Measurements from ENCODE around the gene GINS3. TPM values are rescaled to one million over a fixed set of nuclear protein-coding genes. Genes with fewer than 3 reads are reported as not detected.
"Not testable (repeated sequence)": the region's sequence is repeated elsewhere in the genome, so short reads cannot be mapped to it uniquely, and the experiment has no call there.

GINS3 gene
- total and polyA plus RNA-seq, 5 donors, result 6.3 to 8.0 (median 6.5) TPM

DNA sequence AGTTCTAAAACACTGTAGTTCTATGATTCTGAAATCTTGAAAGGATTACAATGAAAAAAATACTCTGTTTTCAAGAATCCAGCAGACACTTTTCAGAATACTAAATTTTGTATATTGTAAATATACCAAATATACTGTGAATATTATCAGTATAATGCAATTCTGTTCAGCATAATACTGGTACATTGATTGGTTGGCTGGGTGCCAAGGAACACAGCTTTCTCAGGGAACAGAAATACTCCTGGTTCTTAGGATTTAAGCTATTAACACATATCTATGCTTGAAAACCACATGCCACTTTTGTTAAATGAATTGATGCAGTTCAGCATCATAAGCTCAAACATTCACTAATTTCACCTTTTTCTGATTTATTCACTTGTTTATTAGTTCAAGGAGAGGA lies 2.5 kb upstream of the GINS3 start:
- intact Hi-C loops (cut with DNase I), result no loop called here
- ATAC-seq, result no peak
- Histone ChIP-seq H3K4me3 (ENCODE audit: low read length) (no peak overlapping the region), H3K9me3 (ENCODE audit: control insufficient read depth, low read length) (no peaks in the 10 kb centered on the region), H3K4me1 (ENCODE audit: control insufficient read depth, insufficient read depth, low read length) (peaks cover 2% of the 10 kb centered on the region), H3K27me3 (ENCODE audit: control insufficient read depth, insufficient read depth) (no peaks in the 10 kb centered on the region), H3K27ac (ENCODE audit: low read length) (no peak overlapping the region)
- DNase-seq, result no peak

DNA sequence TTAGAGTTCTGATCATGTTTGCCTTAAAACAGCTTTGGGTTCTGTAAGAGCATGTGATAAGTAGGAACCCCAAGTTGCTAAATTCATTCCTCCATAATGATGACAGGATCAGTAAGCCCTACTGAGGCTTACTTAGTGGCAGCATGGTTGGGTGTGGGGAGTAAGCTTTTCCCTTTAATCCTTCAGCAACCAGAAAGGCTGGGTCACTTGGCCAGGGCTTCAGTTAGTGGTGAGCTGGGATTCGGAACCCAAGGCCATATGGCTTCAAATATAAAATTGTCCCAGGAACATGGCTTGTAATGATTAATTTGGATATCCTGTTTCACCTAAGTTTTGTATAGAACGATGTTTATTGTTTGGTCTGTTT lies 850 bp downstream of the GINS3 start:
- intact Hi-C loops (cut with DNase I), result no loop called here
- Histone ChIP-seq H3K27me3 (ENCODE audit: control insufficient read depth, insufficient read depth) (no peaks in the 10 kb centered on the region), H3K27ac (ENCODE audit: low read length) (peak overlapping the region; percentile 90), H3K4me1 (ENCODE audit: control insufficient read depth, insufficient read depth, low read length) (peaks cover 2% of the 10 kb centered on the region), H3K4me3 (ENCODE audit: low read length) (peak overlapping the region; percentile 94), H3K9me3 (ENCODE audit: control insufficient read depth, low read length) (no peaks in the 10 kb centered on the region)
- 68% methylated on average over 2 of the region's 2 CpGs for WGBS
- DNase-seq (no peak), ATAC-seq (peak; percentile 6 to 30)

DNA sequence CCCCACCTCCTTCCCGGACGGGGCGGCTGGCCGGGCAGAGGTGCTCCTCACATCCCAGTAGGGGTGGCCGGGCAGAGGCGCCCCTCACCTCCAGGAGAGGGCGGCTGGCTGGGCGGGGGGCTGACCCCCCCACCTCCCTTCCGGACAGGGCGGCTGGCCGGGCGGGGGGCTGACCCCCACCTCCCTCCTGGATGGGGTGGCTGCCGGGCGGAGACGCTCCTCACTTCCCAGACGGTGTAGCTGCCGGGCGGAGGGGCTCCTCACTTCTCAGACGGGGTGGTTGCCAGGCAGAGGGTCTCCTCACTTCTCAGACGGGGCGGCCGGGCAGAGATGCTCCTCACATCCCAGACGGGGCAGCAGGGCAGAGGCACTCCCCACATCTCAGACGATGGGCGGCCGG lies 4.6 kb downstream of the GINS3 start:
- intact Hi-C loops (cut with DNase I); H3K9me3 ChIP-seq (ENCODE audit: control insufficient read depth, low read length); H3K4me3 ChIP-seq (ENCODE audit: low read length); H3K27me3 ChIP-seq (ENCODE audit: control insufficient read depth, insufficient read depth); ATAC-seq; H3K4me1 ChIP-seq (ENCODE audit: control insufficient read depth, insufficient read depth, low read length); H3K27ac ChIP-seq (ENCODE audit: low read length): not testable (repeated sequence)
- peak in 1 of 3 donors; percentile 65 for DNase-seq
- WGBS, result 98% methylated on average over 25 of the region's 26 CpGs

DNA sequence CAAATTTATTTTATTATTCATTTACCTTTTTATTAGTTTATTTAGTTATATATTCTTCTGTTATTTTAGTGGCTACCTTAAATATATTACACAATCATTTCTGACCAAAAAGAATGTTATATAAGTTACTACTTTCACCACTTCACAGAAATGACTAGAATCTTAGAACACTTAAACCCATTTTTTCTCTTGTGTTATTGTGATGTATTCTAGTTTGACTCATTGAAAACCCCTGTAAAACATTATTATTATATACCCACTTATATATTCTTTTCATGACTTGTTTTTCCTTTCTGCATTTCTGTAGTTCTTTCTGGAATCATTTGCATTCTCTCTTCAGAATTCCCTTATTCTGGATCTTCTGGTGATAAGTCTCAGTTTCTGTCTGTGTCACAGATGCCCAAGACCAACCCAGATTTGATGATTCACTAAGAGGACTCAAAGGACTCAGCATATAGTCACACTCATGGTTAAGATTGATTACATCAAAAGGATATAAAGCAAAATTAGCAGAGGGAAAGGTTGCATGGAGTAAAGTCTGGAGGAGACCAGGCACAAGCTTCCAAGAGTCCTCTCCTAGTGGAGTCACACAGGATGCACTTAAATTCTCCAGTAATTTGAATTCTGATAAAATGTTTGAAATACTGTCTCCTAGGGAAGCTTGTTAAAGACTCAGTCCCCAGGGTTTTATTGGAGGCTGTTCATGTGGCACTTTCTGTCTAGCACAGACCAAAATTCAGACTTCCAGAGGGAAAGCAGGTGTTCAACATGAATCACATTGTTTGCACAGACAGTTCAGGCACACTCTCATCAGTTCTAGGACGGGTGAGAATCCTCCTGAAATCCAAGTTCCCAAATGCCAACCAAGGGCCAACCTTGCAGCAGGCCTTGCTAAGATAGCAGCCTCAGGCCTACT lies 7.7 kb downstream of the GINS3 start:
- Histone ChIP-seq H3K9me3 (ENCODE audit: control insufficient read depth, low read length) (no peaks in the 10 kb centered on the region), H3K27me3 (ENCODE audit: control insufficient read depth, insufficient read depth) (no peaks in the 10 kb centered on the region), H3K4me3 (ENCODE audit: low read length) (no peak overlapping the region), H3K4me1 (ENCODE audit: control insufficient read depth, insufficient read depth, low read length) (no peaks in the 10 kb centered on the region), H3K27ac (ENCODE audit: low read length) (no peak overlapping the region)
- WGBS, result 85% methylated on average over 1 of the region's 1 CpG
- DNase-seq (no peak), ATAC-seq (no peak)
- intact Hi-C loops (cut with DNase I), result no loop called here

DNA sequence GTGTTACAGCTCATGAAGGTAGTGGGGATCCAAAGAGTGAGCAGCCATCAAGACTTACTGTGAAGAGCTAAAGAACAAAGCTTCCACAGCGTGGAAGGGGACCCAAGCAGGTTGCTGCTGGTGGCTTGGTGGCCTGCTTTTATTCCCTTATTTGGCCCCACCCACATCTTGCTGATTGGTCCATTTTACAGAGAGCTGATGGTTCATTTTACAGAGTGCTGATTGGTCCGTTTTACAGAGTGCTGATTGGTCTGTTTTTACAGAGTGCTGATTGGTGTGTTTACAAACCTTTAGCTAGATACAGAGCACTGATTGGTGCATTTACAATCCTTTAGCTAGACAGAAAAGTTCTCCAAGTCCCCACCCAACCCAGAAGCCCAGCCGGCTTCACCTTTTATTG lies 9.0 kb downstream of the GINS3 start:
- WGBS, result 98% methylated on average over 3 of the region's 3 CpGs
- DNase-seq; H3K9me3 ChIP-seq (ENCODE audit: control insufficient read depth, low read length); H3K27me3 ChIP-seq (ENCODE audit: control insufficient read depth, insufficient read depth); ATAC-seq; intact Hi-C loops (cut with DNase I); H3K4me3 ChIP-seq (ENCODE audit: low read length); H3K27ac ChIP-seq (ENCODE audit: low read length); H3K4me1 ChIP-seq (ENCODE audit: control insufficient read depth, insufficient read depth, low read length): not testable (repeated sequence)

DNA sequence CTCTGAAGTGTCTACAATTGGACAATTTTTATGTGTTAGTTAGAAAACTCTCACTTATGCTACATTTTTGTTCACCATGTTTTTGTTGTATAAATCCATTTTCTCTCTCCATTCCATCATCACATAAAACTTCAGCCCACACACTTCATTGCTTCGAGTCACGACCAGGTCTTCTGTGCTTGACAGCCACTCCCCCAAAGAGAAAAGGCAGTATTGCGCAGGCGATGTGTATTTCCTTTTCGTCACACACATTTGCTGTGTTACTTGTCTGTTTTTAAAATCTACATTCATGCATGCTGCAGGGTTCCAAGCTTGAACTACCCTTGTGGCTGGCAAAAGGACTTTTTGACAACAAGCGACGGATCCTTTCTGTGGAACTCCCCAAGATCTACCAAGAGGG lies 10.5 kb downstream of the GINS3 start:
- Histone ChIP-seq H3K4me1 (ENCODE audit: control insufficient read depth, insufficient read depth, low read length) (no peaks in the 10 kb centered on the region), H3K27me3 (ENCODE audit: control insufficient read depth, insufficient read depth) (no peaks in the 10 kb centered on the region), H3K9me3 (ENCODE audit: control insufficient read depth, low read length) (no peaks in the 10 kb centered on the region), H3K4me3 (ENCODE audit: low read length) (no peak overlapping the region), H3K27ac (ENCODE audit: low read length) (no peak overlapping the region)
- intact Hi-C loops (cut with DNase I), result no loop called here
- DNase-seq, result no peak
- 92% methylated on average over 7 of the region's 7 CpGs for WGBS
- no peak for ATAC-seq

DNA sequence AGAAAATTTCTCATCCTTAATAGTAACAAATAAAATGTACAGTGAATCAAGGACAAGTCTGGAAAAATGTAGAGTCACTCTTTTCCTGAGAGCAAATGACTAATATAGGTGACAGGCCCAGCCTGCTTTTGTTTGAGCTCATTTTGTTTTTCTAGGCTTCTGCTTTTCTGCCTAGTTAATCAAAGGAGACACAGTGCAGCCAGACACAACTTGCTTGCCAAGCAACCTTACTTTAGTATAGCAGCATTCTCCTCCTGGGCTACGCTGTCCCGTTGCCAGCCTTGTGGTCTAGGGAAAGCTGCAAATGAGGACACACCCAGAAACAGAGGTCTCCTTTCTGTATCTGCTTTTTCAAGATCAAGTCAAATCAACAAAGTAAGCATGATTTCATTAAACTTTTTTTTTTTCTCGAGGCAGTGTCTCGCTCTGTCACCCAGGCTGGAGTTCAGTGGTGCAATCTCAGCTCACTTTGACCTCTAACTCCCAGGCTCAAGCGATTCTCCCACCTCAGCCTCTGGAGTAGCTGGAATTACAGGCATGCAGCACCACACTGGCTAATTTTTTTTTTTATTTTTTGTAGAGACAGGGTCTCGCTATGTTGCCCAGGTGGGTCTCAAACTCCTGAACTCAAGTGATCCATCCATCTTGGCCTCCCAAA lies 17.2 kb downstream of the GINS3 start:
- no peaks in the 10 kb centered on the region for H3K27me3 ChIP-seq (ENCODE audit: control insufficient read depth, insufficient read depth)
- 57% methylated on average over 6 of the region's 6 CpGs for WGBS
- peak; percentile 80 to 95 for ATAC-seq
- peak; percentile 77 to 86 (median 82) for DNase-seq
- intact Hi-C loops (cut with DNase I), result no loop called here
- peaks cover 4% of the 10 kb centered on the region for H3K4me1 ChIP-seq (ENCODE audit: control insufficient read depth, insufficient read depth, low read length)
- no peak overlapping the region for H3K4me3 ChIP-seq (ENCODE audit: low read length)
- no peaks in the 10 kb centered on the region for H3K9me3 ChIP-seq (ENCODE audit: control insufficient read depth, low read length)
- H3K27ac ChIP-seq (ENCODE audit: low read length), result peak overlapping the region; percentile 85

DNA sequence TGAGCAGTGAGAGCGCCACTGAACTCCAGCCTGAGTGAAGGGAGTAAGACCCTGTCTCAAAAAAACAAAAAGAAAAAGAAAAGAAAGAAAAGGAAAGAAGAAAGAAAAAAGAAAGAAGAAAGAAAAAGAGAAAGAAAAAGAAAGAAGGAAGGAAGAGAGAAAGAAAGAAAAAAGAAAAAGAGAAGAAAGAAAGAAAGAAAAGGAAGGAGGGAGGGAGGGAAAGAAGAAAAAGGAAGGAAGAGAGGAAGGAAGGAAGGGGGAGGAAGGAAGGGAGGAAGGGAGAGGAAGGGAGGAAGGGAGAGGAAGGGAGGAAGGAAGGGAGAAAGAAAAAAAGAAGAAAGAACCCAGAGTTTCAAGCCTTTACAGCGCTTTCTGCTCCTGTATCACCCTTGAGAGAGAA lies 19.1 kb downstream of the GINS3 start:
- H3K9me3 ChIP-seq (ENCODE audit: control insufficient read depth, low read length), result no peaks in the 10 kb centered on the region
- H3K27me3 ChIP-seq (ENCODE audit: control insufficient read depth, insufficient read depth), result no peaks in the 10 kb centered on the region
- WGBS, result 96% methylated on average over 2 of the region's 2 CpGs
- H3K4me3 ChIP-seq (ENCODE audit: low read length), result no peak overlapping the region
- H3K27ac ChIP-seq (ENCODE audit: low read length), result peak overlapping the region; percentile 86
- peaks cover 4% of the 10 kb centered on the region for H3K4me1 ChIP-seq (ENCODE audit: control insufficient read depth, insufficient read depth, low read length)
- DNase-seq (no peak), ATAC-seq (no peak)
- intact Hi-C loops (cut with DNase I), result loop anchor here in 1 of 4 donors (10.0 kb wide), 1 partner anchor 67 kb away; no protein-coding TSS in a partner anchor

DNA sequence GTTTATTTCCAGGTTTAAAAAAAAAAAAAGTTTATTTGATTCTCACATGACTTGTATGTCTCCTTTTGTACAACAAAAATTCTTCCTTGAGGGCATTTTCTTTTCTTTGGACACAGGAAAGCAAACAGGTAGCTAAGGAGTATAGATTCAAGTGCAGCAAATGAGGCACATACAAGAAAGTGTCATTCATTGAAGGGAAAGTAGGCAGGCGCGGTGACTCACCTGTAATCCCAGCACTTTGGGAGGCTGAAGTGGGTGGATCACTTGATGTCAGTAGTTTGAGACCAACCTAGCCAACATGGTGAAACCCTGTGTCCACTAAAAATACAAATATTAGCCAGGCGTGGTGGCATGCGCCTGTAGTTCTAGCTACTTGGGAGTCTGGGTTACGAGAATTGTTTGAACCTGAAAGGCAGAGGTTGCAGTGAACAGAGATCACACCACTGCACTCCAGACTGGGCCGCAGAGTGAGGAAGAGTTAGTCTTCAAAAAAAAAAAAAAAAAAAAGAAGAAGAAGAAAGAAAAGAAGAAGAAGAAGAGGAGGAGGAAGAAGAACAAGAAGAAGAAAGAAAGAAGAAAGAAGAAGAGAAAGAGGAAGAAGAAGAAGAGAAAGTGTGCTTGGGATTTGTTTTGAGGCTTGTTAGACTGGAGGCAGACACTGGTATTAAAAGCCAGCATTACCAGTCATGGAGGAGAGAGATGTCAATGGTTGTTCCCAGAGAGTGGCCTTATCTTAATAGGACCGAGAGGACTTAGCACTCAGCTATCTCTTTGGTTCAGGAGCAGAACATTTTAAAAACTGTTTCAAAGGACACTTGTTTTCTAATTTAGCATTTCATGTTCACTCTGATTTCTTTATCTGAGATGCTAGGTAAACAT lies 19.7 kb downstream of the GINS3 start:
- intact Hi-C loops (cut with DNase I), result loop anchor here in 1 of 4 donors (10.0 kb wide), 1 partner anchor 67 kb away; no protein-coding TSS in a partner anchor
- whole genome bisulfite sequencing, result 83% methylated on average over 7 of the region's 7 CpGs
- peak overlapping the region; percentile 75 for H3K27ac ChIP-seq (ENCODE audit: low read length)
- H3K27me3 ChIP-seq (ENCODE audit: control insufficient read depth, insufficient read depth), result no peaks in the 10 kb centered on the region
- ATAC-seq (peak in 1 of 2 donors; percentile 75), DNase-seq (no peak)
- H3K4me1 ChIP-seq (ENCODE audit: control insufficient read depth, insufficient read depth, low read length), result peaks cover 4% of the 10 kb centered on the region
- H3K4me3 ChIP-seq (ENCODE audit: low read length), result no peak overlapping the region
- H3K9me3 ChIP-seq (ENCODE audit: control insufficient read depth, low read length), result no peaks in the 10 kb centered on the region

DNA sequence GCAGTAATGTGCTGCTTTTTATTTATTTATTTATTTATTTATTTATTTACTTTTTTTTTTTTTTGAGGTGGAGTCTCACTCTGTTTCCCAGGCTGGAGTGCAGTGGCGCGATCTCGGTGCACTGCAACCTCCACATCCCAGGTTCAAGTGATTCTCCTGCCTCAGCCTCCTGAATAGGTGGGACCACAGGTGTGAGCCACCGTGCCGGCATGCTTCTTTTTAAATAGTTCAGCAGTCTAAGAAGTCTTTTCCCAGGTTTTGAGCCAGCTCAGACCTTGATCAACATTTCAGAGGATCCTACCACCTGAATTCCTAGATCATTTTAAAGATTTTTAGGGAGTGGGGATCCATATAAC lies 20.3 kb downstream of the GINS3 start:
- not testable (repeated sequence) for DNase-seq; ATAC-seq; H3K27me3 ChIP-seq (ENCODE audit: control insufficient read depth, insufficient read depth); H3K4me1 ChIP-seq (ENCODE audit: control insufficient read depth, insufficient read depth, low read length); H3K4me3 ChIP-seq (ENCODE audit: low read length); H3K9me3 ChIP-seq (ENCODE audit: control insufficient read depth, low read length)
- H3K27ac ChIP-seq (ENCODE audit: low read length), result peak overlapping the region; percentile 77
- intact Hi-C loops (cut with DNase I), result loop anchor here in 1 of 4 donors (10.0 kb wide), 1 partner anchor 68 kb away; no protein-coding TSS in a partner anchor
- WGBS, result 76% methylated on average over 5 of the region's 5 CpGs

Data from right cardiac atrium (tissue), 5 donors.